ENCODE data around the gene EXOSC2.

The EXOSC2 gene

DNA sequence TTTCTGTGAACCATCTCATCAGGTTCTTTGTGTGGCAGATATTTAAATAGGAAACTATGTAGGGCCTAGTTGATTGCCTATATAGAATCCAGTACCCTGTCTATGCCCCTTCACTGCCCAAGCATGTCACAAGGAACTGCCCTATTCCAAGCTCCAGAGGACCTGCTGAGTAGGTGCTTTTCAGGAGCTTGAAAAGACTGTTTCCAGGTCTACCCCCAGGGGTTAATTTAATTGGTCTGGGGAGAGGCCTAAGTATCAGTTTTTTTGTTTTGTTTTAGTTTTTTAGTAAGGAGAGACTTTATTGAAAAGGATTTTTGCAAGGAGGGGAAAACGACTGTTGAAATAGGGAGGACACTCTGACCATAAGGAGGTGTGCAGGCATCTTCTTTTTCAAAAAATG is 43.3 kb downstream of the EXOSC2 start:
- DNase-seq (ENCODE audit: low read depth, low spot score), result no peak
- no peaks in the 10 kb centered on the region for H3K27me3 ChIP-seq (ENCODE audit: insufficient read depth, insufficient read length)
- H3K4me3 ChIP-seq (ENCODE audit: insufficient read length, low read depth), result no peak overlapping the region
- H3K9me3 ChIP-seq (ENCODE audit: insufficient read depth, low read length), result no peaks in the 10 kb centered on the region
- no peaks in the 10 kb centered on the region for H3K4me1 ChIP-seq (ENCODE audit: insufficient read depth, insufficient read length)
- no peaks in the 10 kb centered on the region for H3K36me3 ChIP-seq (ENCODE audit: insufficient read depth, insufficient read length, low read length)
- TF ChIP-seq YY1 (IDR thresholded peaks at IDR 0.05; ENCODE audit: insufficient read depth, insufficient read length) (no peak), SUZ12 (IDR thresholded peaks at IDR 0.05; ENCODE audit: extremely low read depth, insufficient read depth, insufficient read length) (no peak), ZNF274 (IDR thresholded peaks at IDR 0.05; ENCODE audit: low read depth, low read length) (no peak)
- no peak overlapping the region for H3K9ac ChIP-seq (ENCODE audit: insufficient read length, low read depth)

DNA sequence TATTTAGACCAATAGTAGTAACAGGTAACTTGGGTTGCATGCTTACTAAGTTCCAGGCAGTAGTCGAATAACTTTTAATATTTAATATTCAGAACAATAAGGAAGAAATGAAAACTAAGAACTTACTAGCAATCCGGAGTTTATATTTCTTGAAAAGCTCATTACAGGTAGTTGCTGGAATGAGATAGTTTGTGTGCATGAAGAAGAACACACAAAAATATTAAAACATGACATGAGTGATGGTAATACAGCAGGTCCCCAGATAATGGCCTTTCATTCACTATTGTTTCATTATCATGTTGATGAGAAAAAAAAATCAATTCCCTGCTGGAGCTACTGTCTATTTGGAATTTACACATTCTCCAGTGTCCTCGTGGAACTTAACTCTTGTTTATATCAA is 44.7 kb downstream of the EXOSC2 start:
- H3K9me3 ChIP-seq (ENCODE audit: insufficient read depth, low read length), result no peaks in the 10 kb centered on the region

DNA sequence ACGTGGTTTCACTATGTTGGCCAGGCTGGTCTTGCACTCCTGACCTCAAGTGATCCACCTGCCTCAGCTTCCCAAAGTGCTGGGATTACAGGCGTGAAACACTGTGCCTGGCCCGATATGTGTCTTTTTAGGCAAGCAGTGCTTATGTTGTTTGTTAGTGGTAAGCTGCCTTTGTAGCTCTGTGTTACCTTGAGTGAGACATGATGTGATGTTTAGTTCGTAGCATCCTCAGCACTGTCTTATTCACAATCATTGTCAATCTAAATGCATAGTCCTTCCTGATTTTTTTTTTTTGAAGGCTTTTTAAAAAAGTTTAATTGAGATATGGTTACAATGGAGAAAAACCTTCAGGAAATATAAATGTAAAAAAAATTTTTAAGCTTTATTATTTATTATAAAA is 45.5 kb downstream of the EXOSC2 start:
- no peak for DNase-seq (ENCODE audit: low read depth, low spot score)
- H3K4me3 ChIP-seq (ENCODE audit: insufficient read length, low read depth), result no peak overlapping the region
- H3K36me3 ChIP-seq (ENCODE audit: insufficient read depth, insufficient read length, low read length), result no peaks in the 10 kb centered on the region
- no peak overlapping the region for H3K9ac ChIP-seq (ENCODE audit: insufficient read length, low read depth)
- TF ChIP-seq YY1 (IDR thresholded peaks at IDR 0.05; ENCODE audit: insufficient read depth, insufficient read length) (no peak), SUZ12 (IDR thresholded peaks at IDR 0.05; ENCODE audit: extremely low read depth, insufficient read depth, insufficient read length) (no peak), ZNF274 (IDR thresholded peaks at IDR 0.05; ENCODE audit: low read depth, low read length) (no peak)
- no peaks in the 10 kb centered on the region for H3K9me3 ChIP-seq (ENCODE audit: insufficient read depth, low read length)
- H3K4me1 ChIP-seq (ENCODE audit: insufficient read depth, insufficient read length), result no peaks in the 10 kb centered on the region
- no peaks in the 10 kb centered on the region for H3K27me3 ChIP-seq (ENCODE audit: insufficient read depth, insufficient read length)

More for the DNA sequence above, 44.7 kb downstream of the EXOSC2 start:
- DNase-seq (ENCODE audit: low read depth, low spot score), result no peak
- Histone ChIP-seq H3K36me3 (ENCODE audit: insufficient read depth, insufficient read length, low read length) (no peaks in the 10 kb centered on the region), H3K9ac (ENCODE audit: insufficient read length, low read depth) (no peak overlapping the region), H3K27me3 (ENCODE audit: insufficient read depth, insufficient read length) (no peaks in the 10 kb centered on the region), H3K4me1 (ENCODE audit: insufficient read depth, insufficient read length) (no peaks in the 10 kb centered on the region), H3K4me3 (ENCODE audit: insufficient read length, low read depth) (no peak overlapping the region)
- TF ChIP-seq SUZ12 (IDR thresholded peaks at IDR 0.05; ENCODE audit: extremely low read depth, insufficient read depth, insufficient read length), result no peak
- no peak for TF ChIP-seq YY1 (IDR thresholded peaks at IDR 0.05; ENCODE audit: insufficient read depth, insufficient read length)
- no peak for TF ChIP-seq ZNF274 (IDR thresholded peaks at IDR 0.05; ENCODE audit: low read depth, low read length)

DNA sequence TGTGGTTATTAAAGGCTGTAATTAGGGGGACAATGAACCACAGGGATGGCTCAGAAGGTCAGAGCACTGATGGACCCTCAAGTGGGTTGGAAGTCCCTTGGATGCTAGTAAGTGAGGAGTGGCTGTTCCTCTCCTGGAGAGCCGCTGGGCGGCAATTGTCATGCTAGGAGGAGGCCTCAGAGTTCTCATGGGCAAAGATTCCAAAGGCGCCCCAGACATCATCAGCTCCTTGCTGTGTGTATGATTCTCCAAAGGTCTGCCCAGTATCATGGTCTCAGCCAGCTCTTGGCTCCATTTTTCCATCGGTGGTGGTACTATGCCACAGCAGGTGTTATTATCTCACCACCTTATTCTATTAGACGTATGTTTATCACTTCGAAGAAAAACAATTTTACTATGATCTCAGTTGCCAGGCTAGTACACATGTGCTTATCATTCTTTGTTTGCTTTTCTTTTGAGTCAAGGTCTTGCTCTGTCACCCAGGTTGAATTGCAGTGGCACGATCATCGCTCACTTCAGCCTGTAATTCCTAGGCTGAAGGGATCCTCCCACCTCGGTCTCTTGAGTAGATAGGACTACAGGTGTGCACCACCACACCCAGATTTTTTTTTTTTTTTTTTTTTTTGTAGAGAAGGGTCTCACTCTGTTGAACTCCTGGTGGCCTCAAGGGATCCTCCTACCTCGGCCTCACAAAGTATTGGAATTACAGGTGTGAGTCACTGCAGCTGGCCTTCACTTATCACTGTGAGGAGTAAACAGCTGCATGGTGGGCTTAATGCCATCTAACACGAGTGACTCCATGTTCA is 46.8 kb downstream of the EXOSC2 start:
- H3K9me3 ChIP-seq (ENCODE audit: insufficient read depth, low read length), result no peaks in the 10 kb centered on the region
- no peak for TF ChIP-seq YY1 (IDR thresholded peaks at IDR 0.05; ENCODE audit: insufficient read depth, insufficient read length)
- H3K4me1 ChIP-seq (ENCODE audit: insufficient read depth, insufficient read length), result no peaks in the 10 kb centered on the region
- H3K27me3 ChIP-seq (ENCODE audit: insufficient read depth, insufficient read length), result no peaks in the 10 kb centered on the region
- DNase-seq (ENCODE audit: low read depth, low spot score), result no peak
- no peak overlapping the region for H3K4me3 ChIP-seq (ENCODE audit: insufficient read length, low read depth)
- no peaks in the 10 kb centered on the region for H3K36me3 ChIP-seq (ENCODE audit: insufficient read depth, insufficient read length, low read length)
- H3K9ac ChIP-seq (ENCODE audit: insufficient read length, low read depth), result no peak overlapping the region

DNA sequence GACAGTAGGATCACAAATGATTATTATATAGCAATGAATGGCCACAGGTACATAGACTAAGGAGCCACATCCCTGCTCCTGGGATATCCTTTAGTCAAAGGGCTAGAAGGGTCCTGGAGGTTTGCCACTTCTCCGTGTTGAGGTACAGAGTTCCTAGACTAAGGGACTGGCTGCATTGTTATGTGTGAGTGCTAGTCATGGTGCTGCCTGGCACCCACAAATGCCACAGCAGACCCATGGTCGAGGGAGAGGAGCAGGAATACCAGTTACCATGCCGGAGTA is 47.4 kb downstream of the EXOSC2 start:
- TF ChIP-seq ZNF274 (IDR thresholded peaks at IDR 0.05; ENCODE audit: low read depth, low read length) (no peak), SUZ12 (IDR thresholded peaks at IDR 0.05; ENCODE audit: extremely low read depth, insufficient read depth, insufficient read length) (no peak), YY1 (IDR thresholded peaks at IDR 0.05; ENCODE audit: insufficient read depth, insufficient read length) (no peak)
- no peak for DNase-seq (ENCODE audit: low read depth, low spot score)
- H3K9me3 ChIP-seq (ENCODE audit: insufficient read depth, low read length), result no peaks in the 10 kb centered on the region
- no peaks in the 10 kb centered on the region for H3K4me1 ChIP-seq (ENCODE audit: insufficient read depth, insufficient read length)
- H3K9ac ChIP-seq (ENCODE audit: insufficient read length, low read depth), result no peak overlapping the region
- H3K27me3 ChIP-seq (ENCODE audit: insufficient read depth, insufficient read length), result no peaks in the 10 kb centered on the region
- H3K36me3 ChIP-seq (ENCODE audit: insufficient read depth, insufficient read length, low read length), result no peaks in the 10 kb centered on the region
- H3K4me3 ChIP-seq (ENCODE audit: insufficient read length, low read depth), result no peak overlapping the region

DNA sequence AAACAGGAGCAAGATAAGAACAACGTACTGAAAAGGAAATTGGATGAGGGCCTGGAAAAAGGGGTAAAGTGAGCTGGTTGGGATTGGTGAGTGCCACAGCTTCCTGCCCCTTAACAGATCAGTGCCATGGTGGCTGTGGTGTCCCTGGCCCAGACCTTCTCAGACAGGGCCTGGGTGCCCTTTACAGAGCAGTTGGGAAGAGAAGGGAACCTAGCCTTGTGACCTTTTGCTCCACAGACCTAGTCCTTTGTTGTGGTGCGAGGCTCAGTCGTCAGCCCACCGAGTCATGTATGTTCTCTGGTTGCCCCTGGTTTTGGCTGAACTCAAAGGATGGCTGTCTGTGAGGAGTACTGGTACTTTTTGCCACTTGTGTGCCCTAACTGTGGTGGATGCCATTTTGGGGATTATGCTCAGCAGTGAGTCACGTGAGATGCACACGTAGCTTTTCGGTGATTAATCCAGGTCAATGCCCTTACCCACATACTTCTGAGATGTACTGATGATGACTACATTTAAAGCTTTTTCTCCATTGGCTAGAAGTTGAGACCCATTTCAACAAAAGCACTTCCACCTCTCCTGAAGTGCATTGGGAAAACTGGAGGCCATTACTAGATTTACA is 48.4 kb downstream of the EXOSC2 start:
- Histone ChIP-seq H3K9me3 (ENCODE audit: insufficient read depth, low read length) (no peaks in the 10 kb centered on the region), H3K36me3 (ENCODE audit: insufficient read depth, insufficient read length, low read length) (no peaks in the 10 kb centered on the region), H3K27me3 (ENCODE audit: insufficient read depth, insufficient read length) (no peaks in the 10 kb centered on the region), H3K4me3 (ENCODE audit: insufficient read length, low read depth) (no peak overlapping the region), H3K9ac (ENCODE audit: insufficient read length, low read depth) (no peak overlapping the region), H3K4me1 (ENCODE audit: insufficient read depth, insufficient read length) (no peaks in the 10 kb centered on the region)
- TF ChIP-seq YY1 (IDR thresholded peaks at IDR 0.05; ENCODE audit: insufficient read depth, insufficient read length), result no peak
- TF ChIP-seq ZNF274 (IDR thresholded peaks at IDR 0.05; ENCODE audit: low read depth, low read length), result no peak
- no peak for TF ChIP-seq SUZ12 (IDR thresholded peaks at IDR 0.05; ENCODE audit: extremely low read depth, insufficient read depth, insufficient read length)
- DNase-seq (ENCODE audit: low read depth, low spot score), result no peak

DNA sequence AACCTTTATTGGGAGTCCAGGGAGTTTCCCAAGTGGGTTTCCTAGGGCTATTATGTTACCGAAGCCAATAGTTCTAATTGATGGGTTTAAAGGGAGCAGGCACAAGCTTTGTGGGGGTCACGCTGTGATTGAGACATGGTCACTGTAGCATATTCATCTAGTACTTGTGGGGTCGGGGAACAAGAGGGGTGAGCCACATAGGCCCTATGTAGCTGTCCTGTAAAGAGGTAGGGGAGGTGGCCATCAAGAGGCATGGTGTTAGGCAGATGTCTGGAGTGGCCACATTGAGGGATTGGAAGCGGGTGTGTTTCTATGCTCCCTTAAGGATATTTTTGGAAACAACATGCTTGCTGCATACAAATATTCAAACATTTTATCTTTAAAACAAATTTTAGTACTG is 50.1 kb downstream of the EXOSC2 start:
- H3K36me3 ChIP-seq (ENCODE audit: insufficient read depth, insufficient read length, low read length), result no peaks in the 10 kb centered on the region
- H3K4me3 ChIP-seq (ENCODE audit: insufficient read length, low read depth), result no peak overlapping the region
- H3K27me3 ChIP-seq (ENCODE audit: insufficient read depth, insufficient read length), result no peaks in the 10 kb centered on the region
- no peak for DNase-seq (ENCODE audit: low read depth, low spot score)
- TF ChIP-seq YY1 (IDR thresholded peaks at IDR 0.05; ENCODE audit: insufficient read depth, insufficient read length) (no peak), ZNF274 (IDR thresholded peaks at IDR 0.05; ENCODE audit: low read depth, low read length) (no peak)
- no peaks in the 10 kb centered on the region for H3K4me1 ChIP-seq (ENCODE audit: insufficient read depth, insufficient read length)
- H3K9ac ChIP-seq (ENCODE audit: insufficient read length, low read depth), result no peak overlapping the region
- no peaks in the 10 kb centered on the region for H3K9me3 ChIP-seq (ENCODE audit: insufficient read depth, low read length)

Data from NT2/D1 (cell line).